K562 (cell line): Measurements from ENCODE around the gene CDKL5. TPM values are rescaled to one million over a fixed set of nuclear protein-coding genes. Genes with fewer than 3 reads are reported as not detected.

Experiments used
- ATAC-seq: fragments of 200-7000 bp; cut with Tn5 transposase; 3 replicates; pipeline ENCODE4 v1.9.1; 2020; ENCODE audit warnings: moderate library complexity
- BruUV-seq: library from RNA; stranded (reverse); fragments of 400-500 nt; replicated peaks from 2 replicates; lab custom pipeline; 2021; lab: Mats Ljungman, UMichigan
- CTCF ChIA-PET: fragments of 300-600 bp; formaldehyde crosslinking; extraction: SDS; loops from one replicate; lab custom pipeline; 2021; ENCODE audit warnings: low intra/inter-chr PET ratio; lab: Yijun Ruan, JAX
- POLR2A ChIA-PET: fragments of 300-600, 350-650 bp; sonication (Branson Sonifier 250); formaldehyde crosslinking; extraction: SDS; loops from one replicate; lab custom pipeline; 2021; ENCODE audit warnings: antibody characterized with exemption, inconsistent platforms; lab: Yijun Ruan, JAX
- DNase-seq, 4 experiments: peaks; one replicate each; pipeline versions ENCODE4 v3.0.0 to v3.0.0-alpha.2; 2011 to 2018; ENCODE audit warnings: low spot score in 3 of 4, mixed read lengths in 3 of 4; ENCODE audit errors: extremely low read depth in 1 of 4
- FAIRE-seq: peaks from 2 replicates; lab custom pipeline; 2011; peaks lifted over from hg19 to GRCh38; lab: Jason Lieb, UNC
- H2AFZ ChIP-seq: 2 replicates; pipeline ENCODE4 v1.6.0; 2011; ENCODE audit warnings: low read depth, low read length, control low read depth, inconsistent platforms
- H3K27ac ChIP-seq: fragments of 200-600 bp; 3 replicates; pipeline ENCODE4 v1.8.0; 2011; ENCODE audit warnings: low read depth, mild to moderate bottlenecking, control low read depth, inconsistent platforms, low read length, moderate library complexity, mixed read lengths; ENCODE audit errors: extremely low read depth
- H3K27me3 ChIP-seq, 2 experiments: fragments of 300-600 bp in 1 of 2; 2 replicates in 1 of 2; 3 replicates in 1 of 2; pipeline versions ENCODE4 v1.6.0 to v1.8.0; 2011; ENCODE audit warnings: inconsistent platforms in 2 of 2, low read length in 2 of 2, mild to moderate bottlenecking in 1 of 2, mixed read lengths in 1 of 2, moderate library complexity in 1 of 2; ENCODE audit not compliant: control insufficient read depth in 2 of 2, insufficient read depth in 2 of 2
- H3K36me3 ChIP-seq: fragments of 300-600 bp; 3 replicates; pipeline ENCODE4 v1.8.0; 2011; ENCODE audit warnings: mild to moderate bottlenecking, low read length, inconsistent platforms; ENCODE audit not compliant: control insufficient read depth, insufficient read depth
- H3K4me1 ChIP-seq, 2 experiments: fragments of 200-600 bp in 1 of 2; replicated peaks in 1 of 2; 2 replicates in 1 of 2; 3 replicates in 1 of 2; pipeline versions ENCODE4 v1.5.1 to v1.8.0; 2011; ENCODE audit warnings: inconsistent platforms in 2 of 2, low read length in 2 of 2, mild to moderate bottlenecking in 1 of 2, mixed read lengths in 1 of 2, moderate library complexity in 1 of 2; ENCODE audit not compliant: control insufficient read depth in 2 of 2, insufficient read depth in 2 of 2
- H3K4me2 ChIP-seq: 2 replicates; pipeline ENCODE4 v1.6.1; 2011; ENCODE audit warnings: low read length, control low read depth, inconsistent platforms, mixed read lengths; ENCODE audit not compliant: insufficient read depth
- H3K4me3 ChIP-seq: fragments of 200-600 bp; sonication (generic), shearing (Covaris generic); 2 replicates; pipeline ENCODE4 v1.5.1; 2016; ENCODE audit warnings: control low read depth, inconsistent platforms
- H3K79me2 ChIP-seq: fragments of 200-600 bp; 3 replicates; pipeline ENCODE4 v1.8.0; 2011; ENCODE audit warnings: low read length, inconsistent platforms; ENCODE audit not compliant: control insufficient read depth, insufficient read depth
- H3K9ac ChIP-seq, 2 experiments: 2 replicates each; pipeline versions ENCODE4 v1.6.0 to v1.6.1; 2011; ENCODE audit warnings: low read depth in 2 of 2, low read length in 2 of 2, control low read depth in 1 of 2, inconsistent platforms in 1 of 2, mild to moderate bottlenecking in 1 of 2, mixed read lengths in 1 of 2; ENCODE audit not compliant: insufficient read depth in 1 of 2
- H3K9me1 ChIP-seq: one replicate; pipeline ENCODE4 v1.6.0; 2011; ENCODE audit warnings: inconsistent platforms, mild to moderate bottlenecking, low read length, moderate library complexity; ENCODE audit not compliant: control insufficient read depth, insufficient read depth
- H3K9me3 ChIP-seq: replicated peaks from 2 replicates; pipeline ENCODE4 v1.5.1; 2011; ENCODE audit warnings: low read depth, low read length, inconsistent platforms; ENCODE audit not compliant: control insufficient read depth, insufficient read depth
- H4K20me1 ChIP-seq: replicated peaks from 2 replicates; pipeline ENCODE4 v1.6.1; 2011; ENCODE audit warnings: low read length, inconsistent platforms, mixed read lengths; ENCODE audit not compliant: control insufficient read depth, insufficient read depth
- ARID1B ChIP-seq: fragments of 450-650 bp; IDR thresholded peaks from 2 replicates; pipeline ENCODE4 v1.6.1; 2016; ENCODE audit warnings: antibody characterized with exemption, mild to moderate bottlenecking, inconsistent platforms
- E2F4 ChIP-seq: sonication (generic); formaldehyde crosslinking; IDR thresholded peaks from 2 replicates; pipeline ENCODE4 v1.8.0; 2022; ENCODE audit warnings: mild to moderate bottlenecking, low read depth, missing genetic modification reagents
- FOXJ2 ChIP-seq: fragments of 200-800 bp; sonication (Bioruptor generic); IDR thresholded peaks from 2 replicates; pipeline ENCODE4 v1.6.1; 2016; ENCODE audit warnings: missing genetic modification characterization, missing compliant biosample characterization
- JUN ChIP-seq, 2 experiments: sonication (generic) in 1 of 2; formaldehyde crosslinking in 1 of 2; IDR thresholded peaks; 2 replicates each; pipeline versions ENCODE4 v1.6.1 to v1.8.0; 2012 to 2022; ENCODE audit warnings: borderline replicate concordance in 2 of 2, mild to moderate bottlenecking in 2 of 2, improper control_type of control experiment in 1 of 2, low read depth in 1 of 2, low read length in 1 of 2, missing genetic modification reagents in 1 of 2
- NCOA1 ChIP-seq: fragments of 450-650 bp; IDR thresholded peaks from 2 replicates; pipeline ENCODE4 v1.6.1; 2016; ENCODE audit warnings: low read depth
- NFRKB ChIP-seq: fragments of 450-650 bp; IDR thresholded peaks from 2 replicates; pipeline ENCODE4 v1.6.1; 2016; ENCODE audit warnings: low read depth
- PURB ChIP-seq: sonication (generic); formaldehyde crosslinking; IDR thresholded peaks from 2 replicates; pipeline ENCODE4 v1.9.0; 2021; ENCODE audit warnings: low read depth, mild to moderate bottlenecking, missing genetic modification reagents
- RBM17 ChIP-seq: fragments of 200-400 bp; formaldehyde crosslinking; IDR thresholded peaks from 2 replicates; pipeline ENCODE4 v1.6.1; 2017; ENCODE audit warnings: low read depth, mild to moderate bottlenecking, low read length, borderline replicate concordance
- SMAD2 ChIP-seq: fragments of 150-350 bp; IDR thresholded peaks from 2 replicates; pipeline ENCODE4 v1.6.1; 2014; ENCODE audit warnings: low read depth, mild to moderate bottlenecking, low read length
- TGIF2 ChIP-seq: sonication (generic); formaldehyde crosslinking; IDR thresholded peaks from 2 replicates; pipeline ENCODE4 v1.8.1; 2022; ENCODE audit warnings: mild to moderate bottlenecking, missing genetic modification reagents, moderate library complexity
- U2AF2 ChIP-seq: fragments of 200-400 bp; formaldehyde crosslinking; optimal IDR thresholded peaks from 2 replicates; pipeline ENCODE3; 2017; ENCODE audit warnings: low read depth, mild to moderate bottlenecking, low read length
- ZNF197 ChIP-seq: fragments of 200-800 bp; sonication (Bioruptor generic); IDR thresholded peaks from 2 replicates; pipeline ENCODE4 v1.6.1; 2016; ENCODE audit warnings: low read depth, missing genetic modification characterization, missing compliant biosample characterization
- ZNF311 ChIP-seq: fragments of 250-450 bp; sonication (Bioruptor Pico); IDR thresholded peaks from 2 replicates; pipeline ENCODE4 v1.4.0; 2020; ENCODE audit warnings: mild to moderate bottlenecking, moderate library complexity
- ZNF785 ChIP-seq: fragments of 250-450 bp; sonication (Bioruptor Pico); IDR thresholded peaks from 2 replicates; pipeline ENCODE4 v1.4.0; 2020; ENCODE audit warnings: mild to moderate bottlenecking
- WGBS: fragments of 100-300 bp; shearing (Covaris generic); methylation state at CpG from one replicate; pipeline ENCODE4 v1.1.6; 2016; ENCODE audit warnings: low coverage, mixed read lengths; ENCODE audit not compliant: insufficient coverage; ENCODE audit errors: missing lambda C conversion rate; 5-methylcytosine and 5-hydroxymethylcytosine counted together
- in situ Hi-C: fragments of 300-500 bp; cut with MboI; formaldehyde crosslinking; loops from 4 replicates; pipeline ENCODE4 v1.15.0; 2018; ENCODE audit warnings: inconsistent platforms, mixed read lengths
- intact Hi-C: fragments of 100-400 bp; cut with micrococcal nuclease; formaldehyde crosslinking; loops from 2 replicates; pipeline ENCODE4 v1.14.2; 2022
- polyA plus RNA-seq, 8 experiments: library from polyadenylated mRNA; depleted of rRNA in 4 of 8; stranded (reverse) in 5 of 8; unstranded in 3 of 8; fragments of >200 nt; fragmentation: Nextera tagmentation in 2 of 8; fragmentation: Illumina TruSeq in 1 of 8; extraction: Ambion mirVana in 2 of 8; extraction: Trizol in 1 of 8; gene quantifications; 2 replicates each; pipeline versions ENCODE4 v1.2.1 to v1.2.3, GENCODE V29; 2011 to 2014; ENCODE audit warnings: inconsistent platforms in 1 of 8, missing spikeins in 1 of 8
- total RNA-seq, 7 experiments: library from RNA; depleted of rRNA in 6 of 7; stranded (reverse); fragments of >200 nt in 6 of 7; fragmentation: Illumina TruSeq in 2 of 7; extraction: Trizol in 2 of 7; gene quantifications; 2 replicates each; pipeline versions ENCODE4 v1.2.1 to v1.2.3, GENCODE V29; 2011 to 2021; ENCODE audit warnings: low replicate concordance in 1 of 7
- TF ChIP-seq, protein P1 (sequence below): fragments of 250-450 bp; sonication (Bioruptor Pico); IDR thresholded peaks from 2 replicates; pipeline ENCODE4 v1.8.0; 2021; ENCODE audit warnings: mild to moderate bottlenecking, moderate library complexity

The CDKL5 gene
- total and polyA plus RNA-seq, 9 of the 15 experiments (the other 6 are each of a cell fraction or from before 2014, with no cell fraction given): under 0.01 to 0.21 (median 0.04) TPM

GRCh38 chrX:18534949-18535348, 109.5 kb downstream of the CDKL5 start:
- Histone ChIP-seq H2AFZ (no peak overlapping the region), H3K36me3 (no peaks in the 10 kb centered on the region), H3K9me3 (no peaks in the 10 kb centered on the region), H3K4me1 (no peaks in the 10 kb centered on the region), H3K27ac (no peak overlapping the region), H3K27me3 (peaks cover 0 to 4% of the 10 kb centered on the region in 2 experiments; a peak in 2 of 5 replicates), H3K9ac (no peak overlapping the region), H4K20me1 (no peaks in the 10 kb centered on the region), H3K4me2 (no peak overlapping the region), H3K9me1 (no peaks in the 10 kb centered on the region), H3K79me2 (no peaks in the 10 kb centered on the region), H3K4me3 (no peak overlapping the region)
- TF ChIP-seq SMAD2: no peak
- ChIA-PET CTCF (no interaction called here), POLR2A (no interaction called here)
- no peak for FAIRE-seq
- in situ Hi-C loops: no loop called here
- WGBS: 0% methylated on average over 2 of the region's 2 CpGs
- no TSS peak for BruUV-seq
- no peak for DNase-seq
- no peak for ATAC-seq
- intact Hi-C loops: no loop called here

- Histone ChIP-seq H3K4me1 (no peaks in the 10 kb centered on the region), H3K9me1 (no peaks in the 10 kb centered on the region), H2AFZ (no peak overlapping the region), H3K9ac (no peak overlapping the region), H3K79me2 (no peaks in the 10 kb centered on the region), H4K20me1 (no peaks in the 10 kb centered on the region), H3K27me3 (peaks cover 0 to 4% of the 10 kb centered on the region in 2 experiments; a peak in 1 of 5 replicates), H3K36me3 (no peaks in the 10 kb centered on the region), H3K9me3 (no peaks in the 10 kb centered on the region), H3K4me3 (no peak overlapping the region), H3K27ac (no peak overlapping the region), H3K4me2 (no peak overlapping the region)
- POLR2A ChIA-PET: no interaction called here
- no TSS peak for BruUV-seq
- intact Hi-C loops (no loop called here), in situ Hi-C loops (no loop called here)
- 0% methylated on average over 2 of the region's 2 CpGs for WGBS
- no peak for ATAC-seq
- no peak for DNase-seq
- CTCF ChIA-PET: no interaction called here
- no peak for FAIRE-seq
- TF ChIP-seq JUN (IDR thresholded peaks at IDR 0.05; ENCODE audit: borderline replicate concordance, low read depth, low read length) (no peak), JUN (CRISPR knock-in tag; IDR thresholded peaks at IDR 0.05; ENCODE audit: borderline replicate concordance) (no peak), RBM17 (no peak), ARID1B (no peak), FOXJ2 (no peak), NFRKB (no peak), ZNF311 (CRISPR knock-in tag) (no peak), ZNF785 (CRISPR knock-in tag) (no peak), NCOA1 (no peak), TGIF2 (no peak), ZNF197 (CRISPR knock-in tag) (no peak), E2F4 (no peak), U2AF2 (no peak), PURB (CRISPR knock-in tag) (no peak)
- TF ChIP-seq, protein P1, sequence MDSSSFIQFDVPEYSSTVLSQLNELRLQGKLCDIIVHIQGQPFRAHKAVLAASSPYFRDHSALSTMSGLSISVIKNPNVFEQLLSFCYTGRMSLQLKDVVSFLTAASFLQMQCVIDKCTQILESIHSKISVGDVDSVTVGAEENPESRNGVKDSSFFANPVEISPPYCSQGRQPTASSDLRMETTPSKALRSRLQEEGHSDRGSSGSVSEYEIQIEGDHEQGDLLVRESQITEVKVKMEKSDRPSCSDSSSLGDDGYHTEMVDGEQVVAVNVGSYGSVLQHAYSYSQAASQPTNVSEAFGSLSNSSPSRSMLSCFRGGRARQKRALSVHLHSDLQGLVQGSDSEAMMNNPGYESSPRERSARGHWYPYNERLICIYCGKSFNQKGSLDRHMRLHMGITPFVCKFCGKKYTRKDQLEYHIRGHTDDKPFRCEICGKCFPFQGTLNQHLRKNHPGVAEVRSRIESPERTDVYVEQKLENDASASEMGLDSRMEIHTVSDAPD (CRISPR knock-in tag): no peak
These were observed 111.7 kb downstream of the CDKL5 start for GRCh38 chrX:18537068-18537467.
